ENCODE measurements around the gene PACC1. TPM values are rescaled to one million over a fixed set of nuclear protein-coding genes. Genes with fewer than 3 reads are reported as not detected.
A peak's percentile ranks its signal among the peaks of the same experiment; 100 is the strongest.

PACC1 gene
- total RNA-seq, 6 donors from 2014 or later, result 3.7 to 10.5 (median 7.8) TPM

DNA sequence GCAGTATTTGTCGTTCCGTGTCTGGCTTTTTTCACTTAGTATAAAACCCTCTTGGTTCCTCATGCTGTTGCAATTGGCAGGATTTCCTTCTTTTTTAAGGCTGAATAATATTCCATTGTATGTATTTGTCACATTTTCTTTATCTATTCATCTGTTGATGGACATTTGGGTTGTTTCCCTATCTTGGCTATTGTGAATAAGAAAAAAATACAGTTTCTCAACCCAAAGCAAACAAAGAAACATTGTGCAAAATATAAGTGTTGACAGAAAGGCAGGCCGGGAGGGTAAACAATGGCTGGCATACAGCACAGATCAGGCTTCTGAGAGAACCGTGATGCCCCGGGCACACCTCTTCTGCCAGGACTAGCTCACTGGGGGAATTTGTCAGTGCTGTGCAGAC is 45.0 kb upstream of the PACC1 start:
- no peak for DNase-seq
- ATAC-seq (ENCODE audit: low FRiP score in 2 of 2), result no peak

GRCh38 chr1:212458817-212459216 is 44.1 kb upstream of the PACC1 start:
- H3K4me1 ChIP-seq, result peaks cover 0 to 9% (median 2%) of the 10 kb centered on the region in 4 donors
- no peak for DNase-seq
- no peak overlapping the region for H3K27ac ChIP-seq
- TF ChIP-seq CTCF (IDR thresholded peaks at IDR 0.05), result no peak
- TF ChIP-seq POLR2AphosphoS5 (IDR thresholded peaks at IDR 0.05), result no peak
- no peak for TF ChIP-seq POLR2A (IDR thresholded peaks at IDR 0.05)
- TF ChIP-seq EP300 (IDR thresholded peaks at IDR 0.05), result no peak
- no peaks in the 10 kb centered on the region for H3K9me3 ChIP-seq
- 23 to 57% methylated on average over 1 of the region's 1 CpG for WGBS, 2 donors
- no peak for ATAC-seq (ENCODE audit: low FRiP score in 2 of 2)
- no peak overlapping the region for H3K4me3 ChIP-seq
- H3K27me3 ChIP-seq, result no peaks in the 10 kb centered on the region
- no peaks in the 10 kb centered on the region for H3K36me3 ChIP-seq

More for the DNA sequence above, 45.0 kb upstream of the PACC1 start:
- TF ChIP-seq EP300 (IDR thresholded peaks at IDR 0.05) (no peak), POLR2A (IDR thresholded peaks at IDR 0.05) (no peak), POLR2AphosphoS5 (IDR thresholded peaks at IDR 0.05) (no peak), CTCF (IDR thresholded peaks at IDR 0.05) (no peak)
- H3K4me3 ChIP-seq, result no peak overlapping the region
- H3K27me3 ChIP-seq, result no peaks in the 10 kb centered on the region
- H3K27ac ChIP-seq, result no peak overlapping the region
- H3K9me3 ChIP-seq, result no peaks in the 10 kb centered on the region
- WGBS, 2 donors, result 65 to 82% methylated on average over 5 of the region's 5 CpGs
- no peaks in the 10 kb centered on the region for H3K36me3 ChIP-seq
- H3K4me1 ChIP-seq, result peaks cover 0 to 9% (median 2%) of the 10 kb centered on the region in 4 donors

DNA sequence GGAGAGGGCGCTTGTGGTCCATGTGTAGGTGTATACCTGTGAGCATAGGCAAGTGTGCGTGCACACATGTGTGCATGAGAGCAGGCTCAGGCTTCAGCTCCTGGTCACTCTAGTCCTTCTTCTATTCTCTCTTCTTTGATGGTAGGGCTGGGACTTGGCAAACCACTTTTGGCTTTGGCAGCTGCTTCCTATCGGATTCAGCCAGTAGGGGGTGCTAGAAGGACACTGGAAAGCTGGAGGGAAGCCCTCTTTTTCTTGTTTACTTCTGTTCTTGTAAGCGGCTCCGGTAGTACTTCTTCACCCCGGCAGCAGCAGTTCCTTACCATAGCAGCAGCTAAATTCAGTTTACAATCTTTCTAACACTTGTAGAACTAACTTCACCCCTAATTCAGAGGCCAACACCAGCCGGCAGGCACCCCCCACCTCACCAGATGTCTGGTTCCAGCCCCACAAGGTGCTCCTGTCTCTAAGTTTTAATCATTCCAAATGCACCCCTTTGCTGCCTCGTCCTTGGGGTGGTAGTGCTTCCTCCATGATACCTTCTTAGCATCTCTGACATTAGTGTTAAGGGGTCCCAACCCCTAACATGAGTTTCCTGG is 43.2 kb upstream of the PACC1 start:
- Histone ChIP-seq H3K36me3 (no peaks in the 10 kb centered on the region), H3K27me3 (no peaks in the 10 kb centered on the region), H3K4me1 (peaks cover 0 to 10% (median 2%) of the 10 kb centered on the region in 4 donors), H3K9me3 (no peaks in the 10 kb centered on the region), H3K27ac (no peak overlapping the region), H3K4me3 (no peak overlapping the region)
- 45 to 54% methylated on average over 8 of the region's 8 CpGs for whole genome bisulfite sequencing, 2 donors
- ATAC-seq (ENCODE audit: low FRiP score in 2 of 2) (no peak), DNase-seq (no peak)
- peak; percentile 32 to 45 (median 39) for TF ChIP-seq CTCF (IDR thresholded peaks at IDR 0.05)
- TF ChIP-seq POLR2AphosphoS5 (IDR thresholded peaks at IDR 0.05), result no peak

- peak in 1 of 2 donors; percentile 87 for DNase-seq
- Histone ChIP-seq H3K4me1 (peaks cover 0 to 14% (median 2%) of the 10 kb centered on the region in 4 donors), H3K36me3 (no peaks in the 10 kb centered on the region), H3K27me3 (no peaks in the 10 kb centered on the region), H3K9me3 (no peaks in the 10 kb centered on the region), H3K4me3 (no peak overlapping the region), H3K27ac (no peak overlapping the region)
- TF ChIP-seq POLR2A (IDR thresholded peaks at IDR 0.05), result no peak
- no peak for TF ChIP-seq EP300 (IDR thresholded peaks at IDR 0.05)
- TF ChIP-seq CTCF (IDR thresholded peaks at IDR 0.05), result peak; percentile 79 to 93 (median 92)
- TF ChIP-seq POLR2AphosphoS5 (IDR thresholded peaks at IDR 0.05), result no peak
- 42 to 61% methylated on average over 8 to 10 of the region's 10 CpGs for WGBS, 2 donors
- ATAC-seq (ENCODE audit: low FRiP score in 2 of 2), result peak; percentile 79 to 85
Observed at GRCh38 chr1:212455803-212456528, 41.3 kb upstream of the PACC1 start.

All from upper lobe of left lung (tissue), 6 donors.